Chondrocyte (in vitro differentiated cells): ENCODE data around the gene C1orf35. TPM values are rescaled to one million over a fixed set of nuclear protein-coding genes. Genes with fewer than 3 reads are reported as not detected.

Source experiments
- DNase-seq: peaks from one replicate; pipeline ENCODE4 v3.0.0; 2021; ENCODE audit warnings: mixed read lengths, low spot score
- H3K27ac Mint-ChIP-seq: one replicate; pipeline ENCODE4 v1.8.0; 2021; ENCODE audit warnings: mild to moderate bottlenecking, moderate library complexity, mixed read lengths; ENCODE audit not compliant: unreplicated experiment
- H3K27me3 Mint-ChIP-seq: 2 replicates; pipeline ENCODE4 v1.8.0; 2021; ENCODE audit warnings: low read depth, mixed read lengths
- H3K36me3 Mint-ChIP-seq: 2 replicates; pipeline ENCODE4 v1.8.0; 2021; ENCODE audit warnings: low read depth, mixed read lengths
- H3K4me1 Mint-ChIP-seq: 2 replicates; pipeline ENCODE4 v1.8.0; 2021; ENCODE audit warnings: low read depth, mild to moderate bottlenecking, mixed read lengths
- H3K4me3 Mint-ChIP-seq: one replicate; pipeline ENCODE4 v1.8.0; 2021; ENCODE audit warnings: mild to moderate bottlenecking, moderate library complexity, mixed read lengths; ENCODE audit not compliant: unreplicated experiment
- H3K9me3 Mint-ChIP-seq: 2 replicates; pipeline ENCODE4 v1.8.0; 2021; ENCODE audit warnings: low read depth, mixed read lengths
- total RNA-seq: library from RNA; stranded (reverse); gene quantifications from 3 replicates; pipeline ENCODE4 v1.2.1, GENCODE V29; 2021
- TF ChIP-seq, protein P1 (sequence below): fragments of 200-600 bp; sonication (generic); IDR thresholded peaks from 2 replicates; pipeline ENCODE4 v1.5.0; 2021; ENCODE audit warnings: antibody characterized with exemption, mild to moderate bottlenecking, moderate library complexity

Gene C1orf35
- total RNA-seq, 1 donor from 2014 or later: 13.3 TPM

DNA sequence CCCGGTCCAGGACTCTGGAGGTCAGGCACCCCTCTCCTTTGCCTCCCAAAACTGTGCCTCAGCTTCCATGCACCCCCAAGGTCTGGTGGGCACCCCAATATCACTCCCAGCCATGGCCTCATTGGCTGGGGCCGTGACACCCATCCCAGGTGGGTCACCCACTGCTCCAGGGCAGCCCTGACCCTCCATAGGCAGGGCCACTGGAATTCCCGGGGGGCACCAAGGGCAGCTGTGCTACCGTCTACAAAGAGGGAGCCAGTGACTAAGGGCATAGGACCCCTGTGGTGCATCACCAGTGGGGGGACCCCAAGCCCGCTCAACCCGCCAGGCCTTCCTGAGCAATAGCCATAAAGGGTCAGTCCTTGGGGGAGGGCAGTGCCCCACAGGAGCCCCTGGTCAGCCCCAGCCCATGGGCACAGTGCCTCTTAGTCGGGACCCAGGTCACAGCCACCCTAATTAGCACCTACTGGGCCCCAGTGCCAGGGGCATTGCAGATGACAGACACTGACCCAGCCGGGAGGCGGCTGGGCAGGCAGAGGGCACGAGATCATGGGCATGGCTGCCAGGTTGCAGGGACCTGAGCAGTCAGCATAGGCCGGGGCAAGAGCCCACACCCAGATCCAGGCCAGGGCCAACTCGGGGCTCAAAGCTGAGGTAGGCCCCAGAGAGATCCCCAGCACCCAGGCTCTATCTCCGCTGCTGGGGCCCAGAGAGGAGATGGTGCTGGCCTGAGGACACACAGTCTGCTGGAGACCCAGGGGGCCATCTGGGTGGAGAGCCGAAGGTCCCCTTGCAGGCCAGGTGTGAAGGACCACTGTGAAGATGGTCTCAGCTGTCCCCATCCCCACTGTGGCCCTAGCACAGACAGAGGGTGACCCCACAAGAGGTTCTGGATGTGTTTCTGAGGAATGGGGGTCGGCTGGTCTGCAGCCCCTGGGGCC is 39.6 kb downstream of the C1orf35 start:
- H3K9me3 Mint-ChIP-seq: no peaks in the 10 kb centered on the region
- peaks cover 19% of the 10 kb centered on the region for H3K27me3 Mint-ChIP-seq
- peaks cover 9% of the 10 kb centered on the region for H3K4me1 Mint-ChIP-seq
- no peak for DNase-seq
- H3K36me3 Mint-ChIP-seq: no peaks in the 10 kb centered on the region
- no peak overlapping the region for H3K4me3 Mint-ChIP-seq
- TF ChIP-seq, protein P1, sequence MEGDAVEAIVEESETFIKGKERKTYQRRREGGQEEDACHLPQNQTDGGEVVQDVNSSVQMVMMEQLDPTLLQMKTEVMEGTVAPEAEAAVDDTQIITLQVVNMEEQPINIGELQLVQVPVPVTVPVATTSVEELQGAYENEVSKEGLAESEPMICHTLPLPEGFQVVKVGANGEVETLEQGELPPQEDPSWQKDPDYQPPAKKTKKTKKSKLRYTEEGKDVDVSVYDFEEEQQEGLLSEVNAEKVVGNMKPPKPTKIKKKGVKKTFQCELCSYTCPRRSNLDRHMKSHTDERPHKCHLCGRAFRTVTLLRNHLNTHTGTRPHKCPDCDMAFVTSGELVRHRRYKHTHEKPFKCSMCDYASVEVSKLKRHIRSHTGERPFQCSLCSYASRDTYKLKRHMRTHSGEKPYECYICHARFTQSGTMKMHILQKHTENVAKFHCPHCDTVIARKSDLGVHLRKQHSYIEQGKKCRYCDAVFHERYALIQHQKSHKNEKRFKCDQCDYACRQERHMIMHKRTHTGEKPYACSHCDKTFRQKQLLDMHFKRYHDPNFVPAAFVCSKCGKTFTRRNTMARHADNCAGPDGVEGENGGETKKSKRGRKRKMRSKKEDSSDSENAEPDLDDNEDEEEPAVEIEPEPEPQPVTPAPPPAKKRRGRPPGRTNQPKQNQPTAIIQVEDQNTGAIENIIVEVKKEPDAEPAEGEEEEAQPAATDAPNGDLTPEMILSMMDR: no peak
- H3K27ac Mint-ChIP-seq: no peak overlapping the region

DNA sequence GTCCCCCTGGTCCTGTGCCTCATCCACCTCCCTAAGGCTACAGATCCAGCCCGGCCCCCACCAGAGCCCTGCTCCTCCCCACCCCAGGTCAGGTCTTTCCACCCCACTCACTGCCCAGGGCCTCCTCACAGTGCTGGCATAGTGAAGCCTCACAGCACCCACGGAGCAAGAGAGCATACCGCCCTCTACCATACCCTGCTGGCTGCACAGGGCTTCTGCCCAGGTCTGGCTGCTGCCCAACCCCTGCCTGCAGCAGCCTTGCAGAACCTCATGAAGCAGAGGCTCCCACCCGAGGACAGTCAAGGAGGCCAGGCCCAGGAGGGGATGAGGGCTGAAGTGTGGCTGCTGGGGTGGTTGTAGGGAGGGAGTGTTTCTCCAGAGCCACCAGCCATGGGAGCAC is 40.3 kb downstream of the C1orf35 start:
- no peaks in the 10 kb centered on the region for H3K36me3 Mint-ChIP-seq
- peaks cover 9% of the 10 kb centered on the region for H3K4me1 Mint-ChIP-seq
- no peaks in the 10 kb centered on the region for H3K9me3 Mint-ChIP-seq
- TF ChIP-seq, protein P1: no peak
- H3K4me3 Mint-ChIP-seq: no peak overlapping the region
- DNase-seq: no peak
- H3K27ac Mint-ChIP-seq: no peak overlapping the region
- H3K27me3 Mint-ChIP-seq: peaks cover 25% of the 10 kb centered on the region

DNA sequence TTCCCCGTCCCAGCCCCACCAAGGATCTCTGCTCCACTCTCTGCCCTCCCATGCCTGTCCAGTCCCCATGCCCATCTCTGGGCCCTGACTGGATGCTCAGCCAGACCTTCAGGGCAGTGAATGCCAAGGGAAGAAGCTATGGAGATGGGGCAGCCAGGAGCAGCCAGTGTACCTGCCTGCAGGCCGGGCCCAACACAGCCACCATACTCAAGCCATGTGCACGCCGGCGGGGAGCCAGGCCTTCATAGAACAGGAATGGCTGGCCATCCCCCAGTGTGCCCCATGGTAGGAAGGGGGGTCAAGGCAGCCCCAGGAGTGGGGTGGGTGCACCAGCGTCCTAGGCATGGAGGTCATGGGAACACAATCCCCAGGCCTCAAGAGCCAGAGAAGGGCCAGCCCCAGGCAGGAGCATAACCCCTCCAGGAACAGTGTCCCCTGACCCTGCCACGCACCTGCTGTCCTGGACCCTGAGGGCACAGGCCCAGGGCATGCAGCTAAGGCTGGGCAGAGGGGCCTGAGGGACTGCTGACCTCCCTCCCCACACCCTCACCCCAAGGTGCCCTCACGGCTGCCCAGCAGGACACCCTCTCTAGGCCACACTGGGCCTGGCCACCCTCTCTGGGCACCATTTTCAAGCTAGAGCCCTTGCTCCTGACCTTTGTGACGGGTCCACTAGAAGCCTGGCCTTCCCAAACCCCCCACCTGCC is 40.9 kb downstream of the C1orf35 start:
- Mint-ChIP-seq H3K4me1 (peaks cover 9% of the 10 kb centered on the region), H3K4me3 (no peak overlapping the region), H3K36me3 (no peaks in the 10 kb centered on the region), H3K27me3 (peaks cover 28% of the 10 kb centered on the region), H3K9me3 (no peaks in the 10 kb centered on the region), H3K27ac (no peak overlapping the region)
- no peak for DNase-seq
- TF ChIP-seq, protein P1: no peak

DNA sequence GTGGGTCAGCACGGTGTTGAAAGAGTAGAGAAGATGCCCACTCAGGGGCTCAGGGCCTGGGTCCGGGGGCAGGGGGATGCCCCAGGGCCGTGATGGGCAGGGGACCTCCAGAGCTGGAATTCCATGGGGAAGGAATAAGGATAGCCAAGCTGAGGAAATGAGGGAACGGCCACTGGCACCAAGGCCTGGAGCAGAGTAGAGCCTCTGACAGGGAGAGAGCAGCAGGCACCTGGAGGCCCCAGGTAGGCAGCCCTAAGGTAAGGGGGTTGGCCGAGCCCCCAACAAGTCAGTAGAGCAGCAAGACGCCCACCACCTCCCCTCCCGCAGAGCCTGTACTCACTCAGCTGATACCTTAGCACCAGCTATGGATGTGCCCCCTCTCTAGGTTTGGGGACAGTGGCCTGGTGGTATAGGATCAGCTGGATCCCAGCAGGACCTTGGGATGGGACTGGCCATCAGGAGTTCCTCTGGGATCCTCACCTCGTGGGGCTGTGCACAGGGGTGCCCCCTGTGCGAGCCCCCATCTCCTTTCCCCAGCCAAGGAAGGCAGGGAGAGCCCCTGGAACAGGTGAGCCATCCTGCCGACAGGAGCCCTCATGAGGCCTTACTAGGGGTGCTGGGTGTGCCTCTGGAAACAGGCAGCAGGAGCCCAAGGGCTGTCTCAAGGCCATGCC is 41.6 kb downstream of the C1orf35 start:
- no peaks in the 10 kb centered on the region for H3K36me3 Mint-ChIP-seq
- TF ChIP-seq, protein P1: no peak
- H3K27me3 Mint-ChIP-seq: peaks cover 31% of the 10 kb centered on the region
- DNase-seq: peak; percentile 63
- no peak overlapping the region for H3K27ac Mint-ChIP-seq
- H3K9me3 Mint-ChIP-seq: no peaks in the 10 kb centered on the region
- H3K4me1 Mint-ChIP-seq: peaks cover 9% of the 10 kb centered on the region
- H3K4me3 Mint-ChIP-seq: no peak overlapping the region
